ENCODE measurements around the gene ODF2.
A peak's percentile ranks its signal among the peaks of the same experiment; 100 is the strongest.
"Not testable (repeated sequence)": the region's sequence is repeated elsewhere in the genome, so short reads cannot be mapped to it uniquely, and the experiment has no call there.

The ODF2 gene

DNA sequence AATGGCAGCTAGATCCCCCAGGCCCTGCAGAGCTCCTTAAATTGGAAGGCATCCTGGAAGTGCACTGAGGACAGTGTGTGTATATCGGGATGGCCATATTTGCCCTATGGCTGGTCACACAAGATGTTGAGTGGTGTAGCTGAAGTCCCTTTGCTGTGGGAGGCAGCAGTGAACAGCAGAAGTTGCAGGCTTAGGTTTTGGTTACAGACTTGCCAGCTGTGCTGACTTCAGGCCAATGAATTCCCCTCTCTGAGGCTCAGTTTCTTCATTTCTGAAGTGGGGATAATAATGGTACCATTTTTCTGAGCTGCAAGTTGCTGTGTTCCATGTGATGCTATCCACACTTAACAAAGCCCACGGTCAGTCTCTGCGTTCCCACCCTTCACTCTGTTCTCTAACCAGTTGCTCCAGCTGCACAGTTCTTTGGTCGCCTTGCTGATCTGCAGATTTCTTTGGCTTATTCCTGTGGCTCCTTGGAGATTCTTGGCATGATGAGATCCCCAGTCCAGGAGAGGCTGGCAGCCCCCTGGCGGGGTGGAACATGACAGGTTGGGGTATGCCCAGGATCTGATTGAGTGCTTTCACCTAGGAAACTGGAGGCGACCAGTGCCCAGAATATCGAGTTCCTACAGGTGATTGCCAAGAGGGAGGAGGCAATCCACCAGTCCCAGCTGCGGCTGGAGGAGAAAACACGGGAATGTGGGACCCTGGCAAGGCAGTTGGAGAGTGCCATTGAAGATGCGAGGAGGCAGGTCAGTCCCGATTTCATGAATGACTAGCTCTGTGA, 42.2 kb downstream of the ODF2 start:
- Histone ChIP-seq H3K27ac (no peak overlapping the region), H3K9me3 (ENCODE audit: low read depth, low read length) (no peaks in the 10 kb centered on the region), H3K9ac (ENCODE audit: insufficient read length) (no peak overlapping the region), H3K36me3 (ENCODE audit: insufficient read depth, low read length) (peaks cover 53% of the 10 kb centered on the region), H3K4me3 (no peak overlapping the region)
- TF ChIP-seq EZH2 (IDR thresholded peaks at IDR 0.05) = no peak
- no peak for TF ChIP-seq POLR2AphosphoS5 (IDR thresholded peaks at IDR 0.05; ENCODE audit: borderline replicate concordance, low read depth, low read length)
- TF ChIP-seq FOXP2 (optimal IDR thresholded peaks at IDR 0.05; ENCODE audit: control extremely low read depth, extremely low read length, insufficient read depth) = no peak
- DNase-seq (ENCODE audit: low read depth, low spot score) = no peak

DNA sequence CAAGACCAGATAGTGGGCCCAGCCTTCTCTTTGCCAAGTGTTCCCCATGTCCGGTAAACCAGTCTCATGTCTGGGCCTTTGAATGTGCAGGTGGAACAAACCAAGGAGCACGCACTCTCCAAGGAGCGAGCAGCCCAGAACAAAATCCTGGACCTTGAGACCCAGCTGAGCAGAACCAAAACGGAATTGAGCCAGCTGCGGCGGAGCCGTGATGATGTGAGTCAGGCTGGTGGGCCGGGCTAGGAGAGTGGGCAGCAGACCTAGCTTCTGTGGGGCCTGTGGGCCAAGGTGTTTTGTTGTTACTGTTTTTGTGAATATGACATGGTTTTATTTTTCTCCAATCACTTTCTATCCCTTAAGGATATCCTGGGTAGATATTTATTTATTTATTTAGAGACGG, 43.1 kb downstream of the ODF2 start:
- no peak for TF ChIP-seq EZH2 (IDR thresholded peaks at IDR 0.05)
- no peak for TF ChIP-seq POLR2AphosphoS5 (IDR thresholded peaks at IDR 0.05; ENCODE audit: borderline replicate concordance, low read depth, low read length)
- no peak for TF ChIP-seq FOXP2 (optimal IDR thresholded peaks at IDR 0.05; ENCODE audit: control extremely low read depth, extremely low read length, insufficient read depth)
- peaks cover 48% of the 10 kb centered on the region for H3K36me3 ChIP-seq (ENCODE audit: insufficient read depth, low read length)

GRCh38 chr9:128499920-128500319, 44.1 kb downstream of the ODF2 start:
- Histone ChIP-seq H3K9ac (ENCODE audit: insufficient read length) (no peak overlapping the region), H3K4me3 (no peak overlapping the region), H3K9me3 (ENCODE audit: low read depth, low read length) (no peaks in the 10 kb centered on the region), H3K27ac (peak overlapping the region; percentile 33; the same call in 1 of the 2 replicates), H3K36me3 (ENCODE audit: insufficient read depth, low read length) (peaks cover 38% of the 10 kb centered on the region)
- TF ChIP-seq FOXP2 (optimal IDR thresholded peaks at IDR 0.05; ENCODE audit: control extremely low read depth, extremely low read length, insufficient read depth) = no peak
- TF ChIP-seq EZH2 (IDR thresholded peaks at IDR 0.05) = no peak
- TF ChIP-seq POLR2AphosphoS5 (IDR thresholded peaks at IDR 0.05; ENCODE audit: borderline replicate concordance, low read depth, low read length) = no peak
- no peak for DNase-seq (ENCODE audit: low read depth, low spot score)

More for the DNA sequence above, 43.1 kb downstream of the ODF2 start:
- Histone ChIP-seq H3K9me3 (ENCODE audit: low read depth, low read length) (no peaks in the 10 kb centered on the region), H3K9ac (ENCODE audit: insufficient read length) (no peak overlapping the region), H3K27ac (no peak overlapping the region), H3K4me3 (no peak overlapping the region)
- no peak for DNase-seq (ENCODE audit: low read depth, low spot score)

DNA sequence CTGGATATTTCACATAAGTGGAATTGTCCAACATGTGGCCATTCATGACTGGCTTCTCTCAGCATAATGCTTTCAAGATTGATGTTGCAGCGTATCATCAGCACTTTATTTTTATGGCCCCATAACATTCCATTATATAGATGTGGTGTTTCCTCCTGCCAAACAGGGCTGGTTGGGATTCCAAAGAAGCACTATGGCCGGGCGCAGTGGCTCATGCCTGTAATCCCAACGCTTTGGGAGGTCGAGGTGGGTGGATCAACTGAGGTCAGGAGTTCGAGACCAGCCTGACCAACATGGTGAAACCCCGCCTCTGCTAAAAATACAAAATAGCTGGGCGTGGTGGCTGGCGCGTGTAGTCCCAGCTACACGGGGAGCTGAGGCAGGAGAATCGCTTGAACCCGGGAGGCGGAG, 47.6 kb downstream of the ODF2 start:
- DNase-seq (ENCODE audit: low read depth, low spot score); H3K4me3 ChIP-seq; H3K27ac ChIP-seq; H3K9me3 ChIP-seq (ENCODE audit: low read depth, low read length); H3K9ac ChIP-seq (ENCODE audit: insufficient read length): not testable (repeated sequence)
- H3K36me3 ChIP-seq (ENCODE audit: insufficient read depth, low read length) = peaks cover 16% of the 10 kb centered on the region

DNA sequence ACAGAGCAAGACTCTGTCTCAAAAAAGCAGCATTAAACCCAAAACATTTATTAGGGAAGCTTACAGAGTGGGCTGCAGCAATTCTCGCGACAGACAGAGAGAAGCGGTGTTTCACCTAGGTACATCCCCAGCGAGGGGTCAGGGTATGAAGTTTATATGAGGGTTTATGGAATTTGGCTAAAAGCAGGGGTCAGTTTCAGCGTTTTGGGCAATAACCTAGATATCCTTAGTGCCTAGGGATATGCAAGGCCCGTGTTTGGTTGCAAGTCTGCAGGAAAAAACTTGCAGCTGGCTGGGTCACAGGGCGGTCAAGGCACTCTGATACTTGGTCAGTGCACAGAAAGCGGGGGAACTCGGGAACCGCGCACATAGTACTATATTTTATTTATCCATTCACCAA, 48.1 kb downstream of the ODF2 start:
- no peak for TF ChIP-seq POLR2AphosphoS5 (IDR thresholded peaks at IDR 0.05; ENCODE audit: borderline replicate concordance, low read depth, low read length)
- no peak for TF ChIP-seq EZH2 (IDR thresholded peaks at IDR 0.05)
- TF ChIP-seq FOXP2 (optimal IDR thresholded peaks at IDR 0.05; ENCODE audit: control extremely low read depth, extremely low read length, insufficient read depth) = no peak
- Histone ChIP-seq H3K36me3 (ENCODE audit: insufficient read depth, low read length) (peaks cover 14% of the 10 kb centered on the region), H3K4me3 (peak overlapping the region; percentile 89), H3K9ac (ENCODE audit: insufficient read length) (peak overlapping the region; percentile 63), H3K9me3 (ENCODE audit: low read depth, low read length) (no peaks in the 10 kb centered on the region), H3K27ac (no peak overlapping the region)
- DNase-seq (ENCODE audit: low read depth, low spot score) = no peak

GRCh38 chr9:128504485-128505413, 48.9 kb downstream of the ODF2 start, which contains the start of gene GLE1:
GLE1 (plus strand) TSS chr9:128504719; CDS start chr9:128504806, 87 bp downstream.
- H3K36me3 ChIP-seq (ENCODE audit: insufficient read depth, low read length) = peaks cover 13% of the 10 kb centered on the region
- H3K9me3 ChIP-seq (ENCODE audit: low read depth, low read length) = no peaks in the 10 kb centered on the region
- TF ChIP-seq POLR2AphosphoS5 (IDR thresholded peaks at IDR 0.05; ENCODE audit: borderline replicate concordance, low read depth, low read length) = peak; percentile 88
- TF ChIP-seq EZH2 (IDR thresholded peaks at IDR 0.05) = no peak
- no peak within 1 kb of the TSS for H3K27ac ChIP-seq
- H3K9ac ChIP-seq (ENCODE audit: insufficient read length) = peak within 1 kb of the TSS; percentile 82
- peak within 1 kb of the TSS; percentile 89 for H3K4me3 ChIP-seq
- DNase-seq (ENCODE audit: low read depth, low spot score) = peak; percentile 18

DNA sequence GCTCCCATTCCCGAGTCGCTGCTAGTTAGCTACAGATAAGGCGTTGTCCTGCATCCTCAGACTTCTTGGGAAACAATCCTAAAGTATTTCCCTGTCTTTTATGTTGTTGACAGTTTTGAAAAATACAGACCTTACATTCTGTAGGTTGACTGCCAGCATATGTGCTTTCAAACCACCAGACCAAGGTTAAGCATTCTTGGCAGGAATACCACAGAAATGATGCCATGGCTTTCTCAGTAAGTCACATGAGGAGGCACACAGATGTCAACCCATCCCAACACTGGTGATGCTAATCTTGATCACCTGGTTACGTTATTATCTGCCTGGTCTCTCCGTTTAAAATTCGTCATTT, 49.6 kb downstream of the ODF2 start:
- peaks cover 20% of the 10 kb centered on the region for H3K36me3 ChIP-seq (ENCODE audit: insufficient read depth, low read length)
- TF ChIP-seq FOXP2 (optimal IDR thresholded peaks at IDR 0.05; ENCODE audit: control extremely low read depth, extremely low read length, insufficient read depth) (no peak), EZH2 (IDR thresholded peaks at IDR 0.05) (no peak), POLR2AphosphoS5 (IDR thresholded peaks at IDR 0.05; ENCODE audit: borderline replicate concordance, low read depth, low read length) (no peak)
- H3K9me3 ChIP-seq (ENCODE audit: low read depth, low read length) = no peaks in the 10 kb centered on the region
- H3K9ac ChIP-seq (ENCODE audit: insufficient read length) = peak overlapping the region; percentile 82
- DNase-seq (ENCODE audit: low read depth, low spot score) = no peak
- no peak overlapping the region for H3K27ac ChIP-seq
- H3K4me3 ChIP-seq = peak overlapping the region; percentile 89

GRCh38 chr9:128505906-128506305, 50.1 kb downstream of the ODF2 start:
- H3K27ac ChIP-seq; DNase-seq (ENCODE audit: low read depth, low spot score); H3K9ac ChIP-seq (ENCODE audit: insufficient read length); H3K9me3 ChIP-seq (ENCODE audit: low read depth, low read length): not testable (repeated sequence)
- H3K36me3 ChIP-seq (ENCODE audit: insufficient read depth, low read length) = peaks cover 20% of the 10 kb centered on the region
- peak overlapping the region; percentile 89 for H3K4me3 ChIP-seq
